ENCODE results near the gene EXOC3L4.

DNA sequence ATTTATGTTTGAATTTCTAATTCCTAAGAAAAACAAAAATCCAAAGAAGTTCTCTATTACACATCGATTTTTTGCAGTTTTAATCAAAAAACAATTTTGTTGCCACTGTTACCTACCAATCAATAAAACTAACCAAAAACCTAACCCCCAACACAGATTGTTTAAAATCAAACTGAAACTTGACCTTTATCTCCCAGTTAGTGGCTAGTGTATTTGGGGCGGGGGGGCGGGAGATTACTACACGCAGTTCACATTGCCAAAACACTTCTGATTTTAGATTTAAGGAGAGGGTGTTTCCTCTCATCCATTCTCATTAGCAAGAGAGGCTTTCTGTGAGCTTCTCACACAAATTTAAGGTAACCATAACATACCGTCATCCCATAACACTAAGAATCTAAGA is 43.6 kb upstream of the EXOC3L4 start:
- TF ChIP-seq, protein P1, sequence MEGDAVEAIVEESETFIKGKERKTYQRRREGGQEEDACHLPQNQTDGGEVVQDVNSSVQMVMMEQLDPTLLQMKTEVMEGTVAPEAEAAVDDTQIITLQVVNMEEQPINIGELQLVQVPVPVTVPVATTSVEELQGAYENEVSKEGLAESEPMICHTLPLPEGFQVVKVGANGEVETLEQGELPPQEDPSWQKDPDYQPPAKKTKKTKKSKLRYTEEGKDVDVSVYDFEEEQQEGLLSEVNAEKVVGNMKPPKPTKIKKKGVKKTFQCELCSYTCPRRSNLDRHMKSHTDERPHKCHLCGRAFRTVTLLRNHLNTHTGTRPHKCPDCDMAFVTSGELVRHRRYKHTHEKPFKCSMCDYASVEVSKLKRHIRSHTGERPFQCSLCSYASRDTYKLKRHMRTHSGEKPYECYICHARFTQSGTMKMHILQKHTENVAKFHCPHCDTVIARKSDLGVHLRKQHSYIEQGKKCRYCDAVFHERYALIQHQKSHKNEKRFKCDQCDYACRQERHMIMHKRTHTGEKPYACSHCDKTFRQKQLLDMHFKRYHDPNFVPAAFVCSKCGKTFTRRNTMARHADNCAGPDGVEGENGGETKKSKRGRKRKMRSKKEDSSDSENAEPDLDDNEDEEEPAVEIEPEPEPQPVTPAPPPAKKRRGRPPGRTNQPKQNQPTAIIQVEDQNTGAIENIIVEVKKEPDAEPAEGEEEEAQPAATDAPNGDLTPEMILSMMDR (IDR thresholded peaks at IDR 0.05): no peak
- TF ChIP-seq POLR2A (IDR thresholded peaks at IDR 0.05): no peak

All from right lobe of liver (tissue), 4 donors.